ENCODE results near the gene ELFN2.

ELFN2 gene

GRCh38 chr22:37420686-37421467 is 6.4 kb downstream of the ELFN2 start:
- no peak overlapping the region for H3K4me2 ChIP-seq (ENCODE audit: insufficient read depth, low read length)

DNA sequence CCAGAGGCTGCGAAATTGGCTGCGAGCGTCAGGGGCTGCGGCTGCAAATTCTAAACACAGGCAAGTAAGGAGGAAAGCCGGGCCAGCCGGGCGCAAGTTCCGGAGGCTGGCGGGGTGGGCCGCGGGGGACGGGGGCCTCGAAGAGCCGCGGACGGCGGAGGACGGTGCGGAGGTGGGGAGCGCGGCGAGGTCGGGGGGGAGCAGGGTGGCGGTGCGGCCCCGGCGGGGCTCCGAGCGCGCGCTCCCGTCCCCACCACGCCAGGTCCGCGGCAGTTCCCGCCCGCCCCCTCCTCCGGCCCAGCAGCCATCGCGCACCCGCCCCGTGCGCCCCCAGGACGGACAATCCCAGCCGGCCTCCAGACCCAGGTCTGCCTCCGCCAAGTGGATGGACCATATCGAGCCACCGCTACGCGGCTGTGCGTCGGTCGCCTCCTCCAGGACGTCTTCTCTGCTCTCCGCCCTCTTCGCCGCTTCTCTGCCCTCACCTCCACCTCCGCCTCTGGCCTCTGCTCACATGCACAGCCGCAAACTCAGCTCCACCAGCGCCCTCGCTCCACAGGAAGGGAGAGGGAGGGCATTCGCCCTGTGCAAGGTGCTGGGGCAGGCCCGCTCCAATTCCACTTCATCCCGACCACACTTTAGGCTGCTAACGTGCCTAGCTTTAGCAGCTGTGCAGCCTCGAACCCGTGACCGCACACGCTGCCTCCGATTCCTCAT is 7.2 kb downstream of the ELFN2 start:
- no peaks in the 10 kb centered on the region for H3K36me3 ChIP-seq (ENCODE audit: insufficient read depth, low read length)
- H3K79me2 ChIP-seq (ENCODE audit: insufficient read depth, low read length): no peaks in the 10 kb centered on the region
- no peak overlapping the region for H2AFZ ChIP-seq (ENCODE audit: low read depth, low read length)
- H3K27ac ChIP-seq (ENCODE audit: low read length): no peak overlapping the region
- peaks cover 43% of the 10 kb centered on the region for H4K20me1 ChIP-seq (ENCODE audit: insufficient read depth, low read length)
- H3K4me1 ChIP-seq (ENCODE audit: insufficient read depth, low read length): 0 out of 2 replicates have a peak, but pooled peaks cover 2% of the 10 kb centered on the region
- no peak overlapping the region for H3K4me2 ChIP-seq (ENCODE audit: insufficient read depth, low read length)
- TF ChIP-seq EZH2 (IDR thresholded peaks at IDR 0.05; ENCODE audit: borderline replicate concordance, low read depth, low read length, severe bottlenecking): peak; percentile 19
- no peak for TF ChIP-seq CTCF (IDR thresholded peaks at IDR 0.05; ENCODE audit: borderline replicate concordance, extremely low read depth, low read length, poor library complexity, severe bottlenecking)
- no peaks in the 10 kb centered on the region for H3K9me3 ChIP-seq (ENCODE audit: insufficient read depth, low read length, severe bottlenecking)
- ATAC-seq (ENCODE audit: insufficient read depth, low read depth) (no peak), DNase-seq (no peak)
- no peak overlapping the region for H3K4me3 ChIP-seq (ENCODE audit: low read depth in 1 of 2, low read length in 2 of 2)
- H3K9ac ChIP-seq (ENCODE audit: low read depth, low read length): no peak overlapping the region
- peaks cover 51% of the 10 kb centered on the region for H3K27me3 ChIP-seq (ENCODE audit: insufficient read depth, low read length, poor library complexity)

More at GRCh38 chr22:37420686-37421467, 6.4 kb downstream of the ELFN2 start:
- Histone ChIP-seq H3K27ac (ENCODE audit: low read length) (no peak overlapping the region), H3K79me2 (ENCODE audit: insufficient read depth, low read length) (no peaks in the 10 kb centered on the region), H3K9ac (ENCODE audit: low read depth, low read length) (no peak overlapping the region), H3K4me3 (ENCODE audit: low read depth in 1 of 2, low read length in 2 of 2) (no peak overlapping the region), H3K36me3 (ENCODE audit: insufficient read depth, low read length) (no peaks in the 10 kb centered on the region), H3K9me3 (ENCODE audit: insufficient read depth, low read length, severe bottlenecking) (no peaks in the 10 kb centered on the region), H3K27me3 (ENCODE audit: insufficient read depth, low read length, poor library complexity) (peaks cover 55% of the 10 kb centered on the region), H3K4me1 (ENCODE audit: insufficient read depth, low read length) (peaks cover 9% of the 10 kb centered on the region), H4K20me1 (ENCODE audit: insufficient read depth, low read length) (peaks cover 43% of the 10 kb centered on the region), H2AFZ (ENCODE audit: low read depth, low read length) (no peak overlapping the region)
- no peak for TF ChIP-seq CTCF (IDR thresholded peaks at IDR 0.05; ENCODE audit: borderline replicate concordance, extremely low read depth, low read length, poor library complexity, severe bottlenecking)
- TF ChIP-seq EZH2 (IDR thresholded peaks at IDR 0.05; ENCODE audit: borderline replicate concordance, low read depth, low read length, severe bottlenecking): no peak
- no peak for DNase-seq
- no peak for ATAC-seq (ENCODE audit: insufficient read depth, low read depth)

DNA sequence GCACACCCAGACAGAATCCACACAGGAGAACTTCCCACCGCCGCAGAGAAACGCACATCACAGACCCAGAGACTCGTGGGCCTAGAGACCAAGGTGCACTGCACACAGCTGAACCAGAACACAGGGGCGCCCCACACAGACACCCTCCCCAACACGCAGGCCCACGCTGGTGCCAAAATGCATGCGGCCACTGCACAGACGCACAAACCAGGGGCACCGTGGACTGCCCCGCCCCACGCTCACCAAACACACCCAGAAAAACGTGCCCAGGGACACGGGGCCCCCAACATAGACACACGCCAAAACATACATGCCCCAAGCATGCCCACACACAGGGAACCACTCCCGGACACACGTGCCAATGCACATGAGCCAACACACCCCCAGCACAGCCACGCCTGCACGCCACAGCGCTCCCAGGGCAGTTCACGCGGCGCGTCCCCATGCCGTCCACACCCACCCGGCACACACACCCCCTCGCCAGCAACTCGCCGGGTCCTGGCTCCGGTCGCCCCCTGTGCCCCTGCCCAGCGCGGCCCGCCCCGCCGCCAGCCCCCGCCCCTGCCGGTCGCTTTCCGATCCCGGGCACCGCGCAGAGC is 7.8 kb downstream of the ELFN2 start:
- H4K20me1 ChIP-seq (ENCODE audit: insufficient read depth, low read length): peaks cover 49% of the 10 kb centered on the region
- no peaks in the 10 kb centered on the region for H3K36me3 ChIP-seq (ENCODE audit: insufficient read depth, low read length)
- no peak overlapping the region for H2AFZ ChIP-seq (ENCODE audit: low read depth, low read length)
- H3K9ac ChIP-seq (ENCODE audit: low read depth, low read length): no peak overlapping the region
- no peaks in the 10 kb centered on the region for H3K9me3 ChIP-seq (ENCODE audit: insufficient read depth, low read length, severe bottlenecking)
- no peak overlapping the region for H3K4me2 ChIP-seq (ENCODE audit: insufficient read depth, low read length)
- H3K4me1 ChIP-seq (ENCODE audit: insufficient read depth, low read length): 0 out of 2 replicates have a peak, but pooled peaks cover 2% of the 10 kb centered on the region
- no peaks in the 10 kb centered on the region for H3K79me2 ChIP-seq (ENCODE audit: insufficient read depth, low read length)
- no peak overlapping the region for H3K27ac ChIP-seq (ENCODE audit: low read length)
- H3K27me3 ChIP-seq (ENCODE audit: insufficient read depth, low read length, poor library complexity): peaks cover 54% of the 10 kb centered on the region
- no peak for TF ChIP-seq EZH2 (IDR thresholded peaks at IDR 0.05; ENCODE audit: borderline replicate concordance, low read depth, low read length, severe bottlenecking)
- TF ChIP-seq CTCF (IDR thresholded peaks at IDR 0.05; ENCODE audit: borderline replicate concordance, extremely low read depth, low read length, poor library complexity, severe bottlenecking): no peak
- H3K4me3 ChIP-seq (ENCODE audit: low read depth in 1 of 2, low read length in 2 of 2): no peak overlapping the region
- ATAC-seq (ENCODE audit: insufficient read depth, low read depth) (no peak), DNase-seq (no peak)
